Activated CD8-positive, alpha-beta memory T cell treated with anti-CD3 and anti-CD28 coated beads for 1 hour (primary cell): ENCODE data around the gene OR6B2.
"Not testable (repeated sequence)": the region's sequence is repeated elsewhere in the genome, so short reads cannot be mapped to it uniquely, and the experiment has no call there.

Experiments
- DNase-seq, 2 donors: peaks; one replicate each; pipeline ENCODE4 v3.0.0-alpha.2; 2020; ENCODE audit warnings: low read depth in 1 of 2; ENCODE audit errors: extremely low read depth in 1 of 2

Gene OR6B2

DNA sequence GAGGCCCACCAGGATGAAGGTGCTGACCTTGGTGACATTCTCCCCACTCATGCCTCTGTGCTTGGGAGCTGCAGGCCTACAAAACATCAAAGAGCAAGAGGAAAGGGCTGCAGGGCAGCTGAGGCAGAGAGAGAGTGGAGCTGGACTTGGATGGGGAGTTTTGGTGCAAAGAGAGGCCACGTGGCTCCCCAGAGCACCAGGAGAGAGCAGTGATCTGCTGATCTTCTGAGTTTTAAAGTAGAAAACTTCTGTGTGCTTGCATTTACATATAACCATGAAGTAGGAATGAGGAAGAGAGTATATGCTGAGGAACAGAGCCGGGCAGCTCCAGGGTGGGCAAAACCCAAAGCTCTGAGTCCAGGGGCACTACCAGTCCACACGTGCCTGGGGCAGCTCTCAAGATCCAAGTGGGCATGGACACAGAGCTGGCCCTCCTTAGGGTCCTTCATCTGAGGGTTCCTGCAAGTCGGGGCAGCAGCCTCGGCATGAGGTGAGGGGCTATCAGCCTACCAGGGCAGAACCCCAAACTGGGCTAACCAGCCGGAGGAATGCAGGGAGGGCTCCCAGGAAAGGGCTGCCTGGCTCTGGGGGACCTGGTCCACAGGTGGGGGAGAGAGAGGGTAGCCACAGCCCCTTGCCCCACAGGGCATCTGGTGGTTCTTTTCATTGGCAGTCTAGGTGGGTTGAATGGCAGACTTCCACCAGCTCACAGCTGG, at the start of gene OR6B2:
Gene OR6B2, minus strand, starts transcription at position 51 of the 716 bp plus-strand sequence. Its CDS starts 0 bp downstream, at position 51.
- DNase-seq = no peak

DNA sequence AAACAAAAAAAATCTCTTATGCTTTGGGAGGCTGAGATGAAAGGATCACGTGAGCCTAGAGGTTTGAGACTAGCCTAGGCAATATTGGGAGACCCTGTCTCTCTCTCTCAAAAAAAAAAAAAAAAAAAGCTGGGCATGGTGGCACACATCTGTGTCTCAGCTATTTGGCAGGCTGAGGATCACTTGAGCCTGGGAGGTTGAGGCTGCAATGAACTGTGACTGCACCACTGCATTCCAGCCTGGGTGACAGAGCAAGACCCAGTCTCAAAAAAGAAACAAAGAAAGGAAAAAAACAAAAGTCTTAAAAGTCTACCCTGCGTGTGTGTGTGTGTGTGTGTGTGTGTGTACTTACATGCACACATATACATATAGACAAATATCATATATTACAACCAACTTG, 48.4 kb upstream of the OR6B2 start:
- no peak for DNase-seq

GRCh38 chr2:240077442-240077841, 47.2 kb upstream of the OR6B2 start:
- no peak for DNase-seq

GRCh38 chr2:240074545-240074944, 44.3 kb upstream of the OR6B2 start:
- no peak for DNase-seq

DNA sequence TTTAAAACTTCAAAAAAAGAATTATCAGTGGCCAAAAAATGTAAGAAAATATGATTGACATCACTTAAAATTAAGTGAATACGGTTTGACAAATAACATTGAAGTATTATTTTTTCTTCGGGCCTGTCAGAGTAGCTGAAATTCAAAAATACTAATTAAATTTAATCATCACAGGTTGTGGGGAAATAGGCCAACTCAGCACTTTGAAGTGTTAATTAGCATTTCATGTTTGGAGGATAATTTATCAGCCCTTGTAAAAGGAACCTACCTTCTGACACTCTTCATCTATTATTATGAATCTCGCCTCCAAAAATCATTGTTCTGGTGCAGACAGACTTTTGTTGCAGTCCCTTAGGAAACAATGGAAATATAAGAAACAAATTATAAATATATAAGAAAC, 40.7 kb upstream of the OR6B2 start:
- DNase-seq = no peak

DNA sequence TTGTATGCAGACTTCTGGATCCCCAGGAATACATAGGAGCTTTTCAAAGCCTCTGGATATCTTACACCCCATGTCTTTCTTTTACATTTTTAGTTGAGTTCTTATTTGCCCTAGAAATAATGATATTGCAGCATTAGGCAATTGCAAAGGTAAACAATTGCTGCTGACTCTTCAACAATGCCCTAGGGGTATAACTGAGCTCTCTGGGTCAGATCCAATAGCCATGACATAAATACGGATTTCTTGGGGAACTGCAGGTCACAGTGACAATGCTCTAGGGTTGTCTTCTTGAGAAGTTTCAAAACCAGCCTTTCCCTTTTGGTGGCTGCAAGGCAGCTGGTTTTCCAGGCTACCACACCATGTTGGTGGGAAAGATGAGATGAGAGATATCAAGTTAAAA, 39.6 kb upstream of the OR6B2 start:
- DNase-seq = no peak

- DNase-seq = no peak
Measured at GRCh38 chr2:240068193-240068592, 38.0 kb upstream of the OR6B2 start.

DNA sequence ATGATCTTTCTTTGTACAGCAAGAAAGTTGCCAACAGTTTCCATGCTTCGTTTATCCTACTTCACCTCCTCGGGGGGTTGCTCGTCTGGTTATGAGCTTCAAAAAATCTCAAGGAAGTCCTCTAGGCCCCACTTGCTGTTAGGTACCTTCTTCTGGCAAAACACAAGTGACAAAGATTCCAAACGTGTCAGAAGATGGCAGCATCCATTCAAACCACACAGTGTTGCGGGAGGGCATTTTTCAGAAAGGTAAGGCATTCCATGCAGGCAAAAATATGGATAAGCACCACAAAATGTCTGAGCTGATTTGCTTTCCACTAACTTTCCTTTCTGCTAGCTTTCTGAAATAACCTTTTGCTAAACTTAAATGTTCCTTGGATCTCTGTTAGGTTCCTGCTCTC, 36.3 kb upstream of the OR6B2 start:
- DNase-seq = no peak

DNA sequence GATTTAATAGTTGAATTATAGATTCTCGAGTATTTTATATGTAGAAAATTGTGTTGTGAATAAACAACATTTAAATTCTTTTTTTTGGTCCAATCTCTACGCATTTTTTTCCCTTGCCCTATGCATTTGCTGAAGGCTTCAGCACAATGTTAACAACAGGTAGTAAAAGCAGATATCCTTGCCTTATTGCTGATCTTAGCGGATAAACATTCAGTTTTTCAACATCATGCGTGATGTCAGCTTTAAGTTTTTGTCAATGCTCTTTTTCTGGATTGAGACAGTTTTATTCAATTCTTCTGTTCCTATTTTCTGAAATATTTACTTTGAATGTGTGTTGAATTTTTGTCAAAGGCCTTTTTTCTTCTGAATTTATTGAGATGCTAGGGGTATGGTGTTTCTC, 34.7 kb upstream of the OR6B2 start:
- no peak for DNase-seq

DNA sequence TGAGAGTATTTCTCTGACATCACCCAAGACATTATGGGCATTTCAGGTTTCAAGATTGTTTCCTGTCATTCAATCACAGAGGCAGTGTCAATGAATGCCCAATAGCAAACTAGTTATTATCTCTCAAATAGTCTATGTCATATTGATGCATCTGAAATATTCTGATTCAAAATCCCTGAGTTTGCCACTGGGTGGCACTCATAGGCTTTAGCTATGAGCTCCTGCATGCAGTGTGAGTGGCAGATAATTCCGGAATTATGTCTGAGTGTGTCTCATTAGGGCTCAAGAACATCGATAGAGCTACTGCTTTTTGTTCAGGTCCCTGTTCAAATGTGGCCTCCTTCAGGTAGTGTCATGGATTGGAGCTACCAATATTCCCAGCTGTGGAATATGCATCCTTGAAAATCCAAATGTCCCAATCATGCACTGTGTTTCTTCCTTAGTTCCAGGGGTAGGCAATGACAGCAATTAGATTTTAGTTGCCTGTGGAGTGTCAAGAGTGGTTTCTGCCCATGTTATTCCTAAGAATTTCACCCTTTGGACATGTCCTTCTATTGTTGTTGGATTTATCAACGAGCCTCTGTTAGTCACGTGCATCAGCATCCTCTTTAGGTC, 30.9 kb upstream of the OR6B2 start:
- DNase-seq = peak in 1 of 2 donors; percentile 19

DNA sequence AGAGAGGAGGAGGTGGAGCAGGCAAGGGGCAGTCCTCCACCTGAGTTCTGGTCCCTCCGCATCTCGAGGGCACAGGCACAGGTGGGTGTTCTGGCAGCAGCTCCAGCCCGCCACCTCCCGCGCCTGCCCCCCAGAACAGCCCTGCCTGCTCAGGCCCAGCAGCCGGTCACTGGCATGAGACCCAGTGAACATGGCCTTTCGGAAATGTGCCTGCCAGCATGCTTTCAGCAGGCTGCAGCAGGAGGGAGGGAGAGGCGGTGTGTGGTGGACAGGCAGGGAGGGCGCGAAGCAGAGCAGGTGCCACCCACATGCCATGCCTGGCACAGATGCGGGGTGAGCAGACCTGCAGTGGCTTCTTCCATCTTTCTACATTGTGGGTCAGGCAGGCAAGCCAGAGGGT, 26.4 kb upstream of the OR6B2 start:
- no peak for DNase-seq

GRCh38 chr2:240055177-240055917, 25.1 kb upstream of the OR6B2 start:
- no peak for DNase-seq

DNA sequence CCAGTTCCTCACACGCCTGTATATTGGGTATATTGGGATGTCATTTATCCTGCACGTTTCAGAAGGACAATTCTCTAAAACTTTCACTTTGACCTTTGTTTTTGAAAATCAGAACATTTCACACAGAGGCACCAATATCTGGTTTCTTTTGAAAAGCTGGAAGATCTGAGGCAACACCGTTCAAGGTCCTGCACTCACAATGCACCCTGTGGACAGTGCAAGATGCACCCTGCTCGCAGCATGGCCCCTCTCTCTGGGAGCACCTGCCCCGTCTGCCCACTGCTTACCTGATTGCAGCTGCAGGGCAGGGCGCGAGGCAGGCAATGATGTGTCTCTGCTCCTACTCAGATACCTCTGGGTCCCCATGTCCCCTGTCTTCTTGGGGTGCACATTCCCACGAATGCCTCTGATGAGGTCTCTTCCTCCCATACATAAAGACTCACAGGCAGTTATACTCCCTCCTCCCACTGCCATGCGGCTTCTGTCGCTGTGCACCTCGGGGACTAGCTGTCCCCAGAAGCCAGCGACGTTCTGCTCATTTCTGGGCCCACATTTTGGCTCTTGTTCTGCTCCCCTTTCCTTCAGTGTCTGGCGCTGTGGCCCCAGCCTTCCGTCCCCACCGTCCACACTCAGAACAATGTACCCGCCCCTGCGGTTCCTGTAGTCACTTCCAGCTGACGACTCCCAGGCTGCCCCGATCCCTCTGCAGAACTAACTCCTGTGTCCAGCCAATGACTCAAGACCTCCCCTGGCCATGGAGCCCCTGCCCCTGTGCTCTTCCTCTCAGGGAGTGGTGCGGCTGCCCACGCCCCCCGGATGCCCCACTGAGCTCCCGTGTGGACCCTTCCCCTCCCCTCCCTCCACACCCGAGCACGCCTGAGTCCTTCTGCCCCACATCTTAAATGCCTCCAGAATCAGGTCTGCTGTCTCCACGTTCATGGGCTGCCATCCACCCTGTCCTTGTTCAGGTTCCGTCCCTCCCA, 23.2 kb upstream of the OR6B2 start, which contains the start of gene OR6B3:
Gene OR6B3, minus strand, starts transcription at position 349 of the 983 bp plus-strand sequence.
- DNase-seq = no peak

GRCh38 chr2:240052524-240052923, 22.3 kb upstream of the OR6B2 start:
- DNase-seq = no peak

DNA sequence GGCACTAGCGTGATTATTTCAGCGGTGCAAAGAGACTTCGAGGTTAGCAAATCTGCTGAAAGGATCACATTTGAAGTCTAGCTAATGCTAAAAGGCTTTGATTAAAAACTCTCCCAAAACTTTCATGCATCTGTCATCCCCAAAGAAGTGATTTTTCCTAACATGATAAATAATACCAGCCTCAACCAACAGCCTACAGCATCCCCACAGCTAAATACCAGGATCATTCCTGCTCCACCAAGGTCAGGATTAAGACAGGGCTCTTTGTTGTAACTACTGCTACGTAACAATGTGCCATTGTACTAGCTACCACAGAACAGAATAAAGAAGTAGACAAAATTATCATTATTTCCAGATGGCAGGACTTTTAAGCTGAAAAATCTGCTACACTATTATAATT, 21.5 kb upstream of the OR6B2 start:
- DNase-seq = no peak

- no peak for DNase-seq
Measured at GRCh38 chr2:240050278-240050677, 20.0 kb upstream of the OR6B2 start.

DNA sequence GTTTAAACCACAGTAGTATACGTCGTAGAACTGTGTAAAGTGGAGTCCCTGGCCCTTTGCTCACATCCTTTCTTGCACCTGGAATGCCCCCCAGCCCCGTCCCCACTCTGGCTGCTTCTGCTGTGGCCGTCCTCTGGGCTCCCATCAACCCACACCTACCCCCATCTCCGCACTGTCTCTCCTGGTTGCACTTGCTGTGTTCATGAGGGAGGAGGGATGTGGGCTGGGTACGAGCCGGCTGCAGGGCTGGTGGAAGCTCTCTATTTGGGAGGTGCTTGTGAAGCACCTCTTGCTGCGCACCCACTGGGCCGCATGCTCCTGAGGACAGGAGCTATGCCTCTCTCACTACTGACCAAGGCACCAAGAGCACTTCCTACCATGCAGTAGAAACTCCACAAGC, 18.0 kb upstream of the OR6B2 start:
- no peak for DNase-seq

DNA sequence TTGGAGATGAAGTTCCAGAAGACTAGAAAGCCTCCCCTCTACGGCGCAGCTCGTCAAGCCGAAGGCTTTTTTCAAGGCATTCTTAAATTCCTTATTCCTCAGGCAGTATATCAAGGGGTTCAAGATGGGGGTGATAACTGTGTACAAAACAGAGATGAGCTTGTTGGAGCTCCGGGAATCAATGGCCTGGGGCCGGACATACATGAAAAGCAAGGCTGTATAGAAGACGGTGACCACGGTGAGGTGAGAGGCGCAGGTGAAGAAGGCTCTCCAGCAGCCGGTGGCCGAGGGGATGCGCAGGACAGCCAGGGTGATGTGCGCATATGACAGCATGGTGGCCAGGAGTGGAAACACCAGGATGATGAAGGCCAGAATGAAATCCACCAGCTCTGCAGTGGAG, 14.9 kb upstream of the OR6B2 start:
- DNase-seq = no peak

- DNase-seq = not testable (repeated sequence)
Measured at GRCh38 chr2:240044096-240044495, 13.9 kb upstream of the OR6B2 start.

DNA sequence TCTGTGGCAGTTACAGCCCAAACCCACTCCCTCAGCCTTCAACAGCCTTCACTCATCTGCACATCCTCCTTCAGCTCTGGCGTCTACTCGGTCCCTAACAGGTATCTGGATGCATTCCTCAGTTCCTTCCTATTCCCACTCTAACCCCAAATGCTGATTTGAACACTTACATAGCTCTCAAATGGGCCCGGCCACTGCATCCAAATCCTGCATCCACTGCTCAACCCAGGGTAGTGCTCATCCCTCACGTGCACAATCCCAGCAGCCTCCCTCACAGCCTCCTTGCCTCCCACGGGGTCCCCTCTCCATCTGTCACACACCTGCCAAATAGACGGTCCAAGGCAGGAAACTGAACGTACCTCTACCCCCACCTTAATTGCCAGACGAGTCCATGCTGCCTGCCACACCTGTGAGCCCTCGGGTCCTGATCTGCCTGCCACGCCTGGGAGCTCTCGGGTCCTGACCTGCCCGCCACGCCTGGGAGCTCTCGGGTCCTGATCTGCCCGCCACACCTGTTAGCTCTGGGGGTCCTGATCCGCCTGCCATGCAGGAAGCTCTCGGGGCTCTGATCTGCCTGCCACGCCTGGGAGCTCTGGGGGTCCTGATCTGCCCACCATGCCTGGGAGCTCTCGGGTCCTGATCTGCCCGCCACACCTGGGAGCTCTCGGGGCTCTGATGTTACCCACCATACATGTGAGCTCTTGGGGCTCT, 13.2 kb upstream of the OR6B2 start:
- no peak for DNase-seq
